Right lobe of liver (tissue), 6 donors: Measurements from ENCODE around the gene BHLHE23. TPM values are rescaled to one million over a fixed set of nuclear protein-coding genes. Genes with fewer than 3 reads are reported as not detected.

Experiments
- ATAC-seq, 4 donors: fragments of 200-7000 bp; cut with Tn5 transposase; one replicate each; pipeline ENCODE4 v1.9.1; 2020; ENCODE audit warnings: mild to moderate bottlenecking in 4 of 4, moderate library complexity in 4 of 4
- DNase-seq, 3 donors: peaks; one replicate each; pipeline ENCODE4 v3.0.0-alpha.2; 2020
- H3K27ac ChIP-seq, 3 donors: fragments of 200-600 bp; one replicate each; pipeline ENCODE4 v1.8.0; 2022
- H3K27me3 ChIP-seq, 2 donors: fragments of 200-600 bp; one replicate each; pipeline ENCODE4 v1.8.0; 2022
- H3K36me3 ChIP-seq, 4 donors: fragments of 200-600 bp; sonication (generic) in 1 of 4; one replicate each; pipeline versions ENCODE4 v1.5.1 to v1.8.0; 2017 to 2022; ENCODE audit warnings: control low read depth in 1 of 4
- H3K4me1 ChIP-seq, 4 donors: fragments of 200-600 bp; sonication (generic) in 1 of 4; one replicate each; pipeline versions ENCODE4 v1.5.1 to v1.8.0; 2017 to 2022; ENCODE audit warnings: control low read depth in 1 of 4
- H3K4me3 ChIP-seq, 3 donors: fragments of 200-600 bp; one replicate each; pipeline ENCODE4 v1.8.0; 2022
- H3K9me3 ChIP-seq, 4 donors: fragments of 200-600 bp; sonication (generic) in 1 of 4; one replicate each; pipeline versions ENCODE4 v1.5.1 to v1.8.0; 2017 to 2022; ENCODE audit warnings: control low read depth in 1 of 4
- POLR2A ChIP-seq: fragments of 450-650 bp; IDR thresholded peaks from one replicate; pipeline ENCODE4 v1.6.1; 2017; ENCODE audit warnings: antibody characterized with exemption, mild to moderate bottlenecking
- WGBS: methylation state at CpG from one replicate; pipeline ENCODE4 v1.1.6; 2018; ENCODE audit warnings: low coverage, low lambda C conversion rate; ENCODE audit not compliant: insufficient coverage; ENCODE audit errors: missing lambda C conversion rate; 5-methylcytosine and 5-hydroxymethylcytosine counted together
- intact Hi-C, 2 donors: fragments of 100-400 bp; cut with DNase I; formaldehyde crosslinking; loops; one replicate each; pipeline versions ENCODE4 v1.11.2 to v1.14.1; 2022
- total RNA-seq, 6 experiments: library from RNA; depleted of rRNA in 2 of 6; stranded (reverse); fragments of >200 nt in 2 of 6; fragmentation: NEBNext Ultra II Directional in 3 of 6; extraction: Animal tissue kit (Norgen Biotek cat#: 25700) in 3 of 6; gene quantifications; one replicate each; pipeline versions ENCODE4 v1.1.0 to v1.2.4, GENCODE V29; 2016 to 2023
- TF ChIP-seq, protein P1 (sequence below), 4 donors: fragments of 200-600 bp in 3 of 4; fragments of 450-650 bp in 1 of 4; IDR thresholded peaks; one replicate each; pipeline versions ENCODE4 v1.5.1 to v1.8.0; 2016 to 2022; ENCODE audit warnings: antibody characterized with exemption in 4 of 4, mild to moderate bottlenecking in 2 of 4
- donor health status: DM: no; HTN: yes; CAD: no.
- donor health status: DM: no; HTN: no; CAD: no.
- donor health status: DM: no; HTN: no; CAD: no.
- donor health status: DM: no; HTN: yes; CAD: no.
- donor health status: DM: no; HTN: yes; CAD: no.

The BHLHE23 gene
- total RNA-seq, 6 experiments from 2014 or later = not detected

DNA sequence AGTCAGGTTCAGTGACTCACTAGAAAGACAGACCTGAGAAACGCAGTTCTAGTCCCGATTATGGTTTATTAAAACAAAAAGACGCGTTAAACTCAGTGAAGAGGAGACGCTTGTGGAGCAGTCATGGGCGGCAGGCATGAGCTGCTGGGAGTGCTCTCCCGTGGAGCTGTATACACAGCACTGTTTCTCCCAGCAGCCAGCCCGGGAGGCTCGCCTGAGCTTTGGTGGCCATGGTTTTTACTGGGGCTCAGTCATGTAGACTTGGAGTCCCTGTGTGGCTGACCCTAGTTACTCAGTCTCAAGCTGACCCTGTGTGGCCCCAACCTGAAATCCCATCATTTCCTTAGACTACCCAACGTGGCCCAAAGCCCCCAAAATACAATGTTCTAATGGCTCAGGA, 41.2 kb upstream of the BHLHE23 start:
- Histone ChIP-seq H3K27ac (no peak overlapping the region), H3K4me3 (no peak overlapping the region), H3K9me3 (no peaks in the 10 kb centered on the region), H3K4me1 (no peaks in the 10 kb centered on the region), H3K27me3 (no peaks in the 10 kb centered on the region), H3K36me3 (no peaks in the 10 kb centered on the region)
- ATAC-seq (no peak), DNase-seq (peak in 1 of 3 donors; percentile 44)
- 60% methylated on average over 2 of the region's 10 CpGs for WGBS
- TF ChIP-seq POLR2A = no peak
- TF ChIP-seq, protein P1, sequence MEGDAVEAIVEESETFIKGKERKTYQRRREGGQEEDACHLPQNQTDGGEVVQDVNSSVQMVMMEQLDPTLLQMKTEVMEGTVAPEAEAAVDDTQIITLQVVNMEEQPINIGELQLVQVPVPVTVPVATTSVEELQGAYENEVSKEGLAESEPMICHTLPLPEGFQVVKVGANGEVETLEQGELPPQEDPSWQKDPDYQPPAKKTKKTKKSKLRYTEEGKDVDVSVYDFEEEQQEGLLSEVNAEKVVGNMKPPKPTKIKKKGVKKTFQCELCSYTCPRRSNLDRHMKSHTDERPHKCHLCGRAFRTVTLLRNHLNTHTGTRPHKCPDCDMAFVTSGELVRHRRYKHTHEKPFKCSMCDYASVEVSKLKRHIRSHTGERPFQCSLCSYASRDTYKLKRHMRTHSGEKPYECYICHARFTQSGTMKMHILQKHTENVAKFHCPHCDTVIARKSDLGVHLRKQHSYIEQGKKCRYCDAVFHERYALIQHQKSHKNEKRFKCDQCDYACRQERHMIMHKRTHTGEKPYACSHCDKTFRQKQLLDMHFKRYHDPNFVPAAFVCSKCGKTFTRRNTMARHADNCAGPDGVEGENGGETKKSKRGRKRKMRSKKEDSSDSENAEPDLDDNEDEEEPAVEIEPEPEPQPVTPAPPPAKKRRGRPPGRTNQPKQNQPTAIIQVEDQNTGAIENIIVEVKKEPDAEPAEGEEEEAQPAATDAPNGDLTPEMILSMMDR (IDR thresholded peaks at IDR 0.05) = no peak
- intact Hi-C loops = no loop called here

DNA sequence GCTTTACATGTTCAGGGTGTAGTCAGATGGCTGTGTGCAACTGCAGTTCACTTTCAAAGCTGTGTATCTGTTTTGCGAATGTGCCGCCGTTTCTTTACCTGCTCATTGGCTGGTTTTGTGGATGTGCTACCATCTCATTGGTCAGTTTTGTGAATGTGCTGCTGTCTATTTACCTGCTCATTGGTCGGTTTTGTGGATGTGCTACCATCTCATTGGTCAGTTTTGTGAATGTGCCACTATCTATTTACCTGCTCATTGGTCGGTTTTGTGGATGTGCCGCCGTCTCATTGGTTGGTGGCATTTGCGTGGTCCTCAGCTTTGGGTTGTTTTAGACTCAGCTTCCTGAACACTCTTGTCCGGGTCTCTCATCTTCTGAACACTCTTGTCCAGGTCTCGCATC, 40.5 kb upstream of the BHLHE23 start:
- Histone ChIP-seq H3K27me3 (no peaks in the 10 kb centered on the region), H3K4me1 (no peaks in the 10 kb centered on the region), H3K27ac (no peak overlapping the region), H3K36me3 (no peaks in the 10 kb centered on the region), H3K9me3 (no peaks in the 10 kb centered on the region), H3K4me3 (no peak overlapping the region)
- intact Hi-C loops = no loop called here
- no peak for DNase-seq
- TF ChIP-seq POLR2A = no peak
- TF ChIP-seq, protein P1 (IDR thresholded peaks at IDR 0.05) = no peak
- no peak for ATAC-seq
- WGBS = 89% methylated on average over 10 of the region's 10 CpGs

DNA sequence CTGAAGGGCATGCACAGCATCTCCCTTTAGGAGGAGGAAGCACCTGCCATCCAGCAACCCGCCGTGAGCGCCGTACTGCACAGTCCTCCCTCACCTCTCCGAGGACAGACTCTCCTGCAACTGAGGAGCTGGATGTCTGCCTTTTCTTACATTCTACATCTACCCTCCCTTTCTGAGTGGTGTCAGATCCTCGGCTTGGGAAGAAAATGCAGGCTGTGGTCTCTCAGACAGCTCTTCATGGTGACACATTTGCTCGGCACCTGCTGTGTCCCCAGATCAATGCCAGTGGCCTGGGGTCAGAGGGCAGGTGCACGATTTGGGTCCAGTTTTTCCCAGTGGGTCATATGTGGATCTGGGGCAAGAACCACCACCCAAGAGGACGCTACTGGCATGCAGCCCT, 40.1 kb upstream of the BHLHE23 start:
- Histone ChIP-seq H3K4me1 (no peaks in the 10 kb centered on the region), H3K36me3 (no peaks in the 10 kb centered on the region), H3K4me3 (no peak overlapping the region), H3K27me3 (no peaks in the 10 kb centered on the region), H3K27ac (no peak overlapping the region), H3K9me3 (no peaks in the 10 kb centered on the region)
- TF ChIP-seq, protein P1 (IDR thresholded peaks at IDR 0.05) = no peak
- no peak for TF ChIP-seq POLR2A
- intact Hi-C loops = no loop called here
- 43% methylated on average over 4 of the region's 9 CpGs for WGBS
- ATAC-seq (no peak), DNase-seq (peak in 1 of 3 donors; percentile 27)

DNA sequence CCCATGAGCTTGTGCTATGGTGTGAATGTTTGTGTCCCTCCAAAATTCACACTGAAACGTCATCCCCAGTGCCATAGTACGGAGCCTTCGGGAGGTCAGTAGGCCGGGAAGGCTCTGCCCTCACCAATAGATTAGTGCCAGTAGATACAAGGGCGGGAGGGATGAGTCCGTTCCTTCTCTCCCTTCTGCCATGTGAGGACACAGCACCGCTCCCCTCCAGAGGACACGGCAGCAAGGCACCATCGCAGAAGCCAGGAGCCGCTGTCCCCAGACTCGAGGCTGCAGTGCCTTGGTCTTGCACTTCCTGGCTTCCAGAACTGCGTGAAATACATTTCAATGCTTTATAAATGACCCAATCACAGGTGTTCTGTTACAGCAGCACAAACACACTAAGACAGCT, 39.2 kb upstream of the BHLHE23 start:
- ATAC-seq (no peak), DNase-seq (peak in 1 of 3 donors; percentile 27)
- 72% methylated on average over 7 of the region's 12 CpGs for WGBS

More for the DNA sequence above, 39.2 kb upstream of the BHLHE23 start:
- TF ChIP-seq, protein P1 (IDR thresholded peaks at IDR 0.05) = no peak
- no peak for TF ChIP-seq POLR2A
- Histone ChIP-seq H3K4me1 (no peaks in the 10 kb centered on the region), H3K27ac (no peak overlapping the region), H3K27me3 (no peaks in the 10 kb centered on the region), H3K9me3 (no peaks in the 10 kb centered on the region), H3K36me3 (no peaks in the 10 kb centered on the region), H3K4me3 (no peak overlapping the region)
- intact Hi-C loops = no loop called here
